HEK293T (cell line): ENCODE measurements around the gene MKRN2OS.
"Not testable (repeated sequence)": the region's sequence is repeated elsewhere in the genome, so short reads cannot be mapped to it uniquely, and the experiment has no call there.

Experiments
- CTCF ChIA-PET: fragments of 350-600 bp; formaldehyde crosslinking; extraction: SDS; loops from one replicate; lab custom pipeline; 2021; ENCODE audit warnings: antibody characterized with exemption, inconsistent platforms; lab: Yijun Ruan, JAX
- POLR2A ChIA-PET: fragments of 350-600 bp; formaldehyde crosslinking; extraction: SDS; loops from one replicate; lab custom pipeline; 2020; ENCODE audit warnings: antibody characterized with exemption, inconsistent platforms; lab: Yijun Ruan, JAX
- DNase-seq: peaks from one replicate; pipeline ENCODE4 v3.0.0; 2012; ENCODE audit warnings: mixed read lengths; ENCODE audit errors: extremely low spot score
- ARNT ChIP-seq: fragments of 450-650 bp; IDR thresholded peaks from 2 replicates; pipeline ENCODE4 v1.6.1; 2017; ENCODE audit warnings: mild to moderate bottlenecking
- BHLHE40 ChIP-seq: fragments of 450-650 bp; IDR thresholded peaks from 2 replicates; pipeline ENCODE4 v1.6.1; 2016; ENCODE audit warnings: mild to moderate bottlenecking, moderate library complexity, borderline replicate concordance
- CTBP1 ChIP-seq: fragments of 450-650 bp; IDR thresholded peaks from 2 replicates; pipeline ENCODE4 v1.6.1; 2016; ENCODE audit warnings: borderline replicate concordance
- ELF4 ChIP-seq: fragments of 450-650 bp; IDR thresholded peaks from 2 replicates; pipeline ENCODE4 v1.6.1; 2017; ENCODE audit warnings: antibody characterized with exemption
- FOXA1 ChIP-seq: fragments of 450-650 bp; IDR thresholded peaks from 2 replicates; pipeline ENCODE4 v1.6.1; 2016; ENCODE audit warnings: mild to moderate bottlenecking
- FOXK2 ChIP-seq: fragments of 450-650 bp; IDR thresholded peaks from 2 replicates; pipeline ENCODE4 v1.6.1; 2016; ENCODE audit warnings: mild to moderate bottlenecking
- FOXM1 ChIP-seq: fragments of 450-650 bp; IDR thresholded peaks from 2 replicates; pipeline ENCODE4 v1.6.1; 2017; ENCODE audit warnings: mild to moderate bottlenecking, borderline replicate concordance
- HDGF ChIP-seq: fragments of 450-650 bp; IDR thresholded peaks from 2 replicates; pipeline ENCODE4 v1.6.1; 2017; ENCODE audit warnings: antibody characterized with exemption, borderline replicate concordance
- L3MBTL2 ChIP-seq: fragments of 450-650 bp; conservative IDR thresholded peaks from 2 replicates; pipeline ENCODE4 v1.6.1; 2016; ENCODE audit warnings: mild to moderate bottlenecking
- LEF1 ChIP-seq: fragments of 450-650 bp; IDR thresholded peaks from 2 replicates; pipeline ENCODE4 v1.6.1; 2017; ENCODE audit warnings: mild to moderate bottlenecking, borderline replicate concordance
- NFRKB ChIP-seq: fragments of 450-650 bp; IDR thresholded peaks from 2 replicates; pipeline ENCODE4 v1.6.1; 2016; ENCODE audit warnings: mild to moderate bottlenecking, moderate library complexity
- PKNOX1 ChIP-seq: fragments of 450-650 bp; IDR thresholded peaks from 2 replicates; pipeline ENCODE4 v1.6.1; 2016
- SP1 ChIP-seq: fragments of 450-650 bp; IDR thresholded peaks from 2 replicates; pipeline ENCODE4 v1.6.1; 2017
- SUZ12 ChIP-seq: fragments of 450-650 bp; IDR thresholded peaks from 2 replicates; pipeline ENCODE4 v1.6.1; 2016; ENCODE audit warnings: mild to moderate bottlenecking
- TARDBP ChIP-seq: fragments of 450-650 bp; IDR thresholded peaks from 2 replicates; pipeline ENCODE4 v1.6.1; 2016
- ZNF384 ChIP-seq: fragments of 450-650 bp; IDR thresholded peaks from 2 replicates; pipeline ENCODE4 v1.6.1; 2016

MKRN2OS gene

GRCh38 chr3:12549971-12550760, 4.9 kb upstream of the MKRN2OS start:
- ChIA-PET POLR2A (no interaction called here), CTCF (no interaction called here)
- no peak for DNase-seq
- TF ChIP-seq HDGF: no peak
- no peak for TF ChIP-seq NFRKB

GRCh38 chr3:12544652-12545472, 437 bp downstream of the MKRN2OS start:
- TF ChIP-seq HDGF (no peak), L3MBTL2 (no peak), FOXA1 (no peak), ARNT (no peak), ELF4 (no peak), CTBP1 (no peak), LEF1 (no peak)
- no peak for DNase-seq
- CTCF ChIA-PET: interaction anchor here (1.1 kb wide), 1 partner anchor 14 kb away, joined by 6 read pairs; no protein-coding TSS in a partner anchor
- POLR2A ChIA-PET: interaction anchor here (2.0 kb wide), 1 partner anchor 9 kb away, joined by 8 read pairs; no protein-coding TSS in a partner anchor

- POLR2A ChIA-PET, DNase-seq, CTCF ChIA-PET: not testable (repeated sequence)
Observed at GRCh38 chr3:12543497-12543896, 1.8 kb downstream of the MKRN2OS start.

- TF ChIP-seq NFRKB (no peak), FOXA1 (no peak)
- POLR2A ChIA-PET: no interaction called here
- no peak for DNase-seq
- CTCF ChIA-PET: no interaction called here
Observed at GRCh38 chr3:12541625-12542024, 3.7 kb downstream of the MKRN2OS start.

GRCh38 chr3:12536423-12536822, 8.9 kb downstream of the MKRN2OS start:
- no peak for DNase-seq
- CTCF ChIA-PET: interaction anchor here (1.8 kb wide), 1 partner anchor 9 kb away, joined by 4 read pairs; no protein-coding TSS in a partner anchor
- POLR2A ChIA-PET: no interaction called here
- no peak for TF ChIP-seq NFRKB
- TF ChIP-seq ARNT: no peak
- TF ChIP-seq ELF4: no peak
- no peak for TF ChIP-seq SP1
- no peak for TF ChIP-seq BHLHE40
- no peak for TF ChIP-seq SUZ12
- TF ChIP-seq FOXM1: no peak
- TF ChIP-seq CTBP1: no peak
- no peak for TF ChIP-seq PKNOX1
- TF ChIP-seq HDGF: no peak
- TF ChIP-seq FOXK2: no peak
- no peak for TF ChIP-seq FOXA1
- TF ChIP-seq LEF1: no peak
- TF ChIP-seq L3MBTL2: no peak
- TF ChIP-seq TARDBP: no peak
- no peak for TF ChIP-seq ZNF384

GRCh38 chr3:12532182-12532581, 13.1 kb downstream of the MKRN2OS start:
- CTCF ChIA-PET: no interaction called here
- POLR2A ChIA-PET: no interaction called here
- TF ChIP-seq CTBP1: no peak
- TF ChIP-seq NFRKB: no peak
- TF ChIP-seq SP1: no peak
- no peak for TF ChIP-seq ARNT
- TF ChIP-seq L3MBTL2: no peak

GRCh38 chr3:12527757-12528143, 17.5 kb downstream of the MKRN2OS start:
- ChIA-PET CTCF (no interaction called here), POLR2A (no interaction called here)
- TF ChIP-seq NFRKB (no peak), SUZ12 (no peak), FOXA1 (no peak), TARDBP (no peak), LEF1 (no peak), SP1 (no peak), L3MBTL2 (no peak), FOXM1 (no peak)
- DNase-seq: no peak

More at GRCh38 chr3:12532182-12532581, 13.1 kb downstream of the MKRN2OS start:
- no peak for DNase-seq

- TF ChIP-seq FOXM1 (no peak), FOXK2 (no peak), NFRKB (no peak), PKNOX1 (no peak), HDGF (no peak), L3MBTL2 (no peak), SUZ12 (no peak), FOXA1 (no peak), ARNT (no peak), LEF1 (no peak), ZNF384 (no peak), TARDBP (no peak), BHLHE40 (no peak), SP1 (no peak), ELF4 (no peak), CTBP1 (no peak)
- ChIA-PET CTCF (interaction anchor here (1.3 kb wide), 1 partner anchor 43 kb away, joined by 8 read pairs; no protein-coding TSS in a partner anchor), POLR2A (no interaction called here)
- no peak for DNase-seq
Observed at GRCh38 chr3:12522721-12523120, 22.6 kb downstream of the MKRN2OS start.
